Stimulated activated effector memory CD8-positive, alpha-beta T cell treated with anti-CD3 and anti-CD28 coated beads, Interleukin-12 subunit alpha, Interleukin-12 subunit beta, amount 100 ng/mL, for 72 hours (primary cell): ENCODE measurements around the gene TSHZ3.
A peak's percentile ranks its signal among the peaks of the same experiment; 100 is the strongest.

ENCODE experiments used
- ATAC-seq: fragments of 150-1000 bp; cut with Tn5 transposase; 2 replicates; pipeline ENCODE4 v1.10.0; 2021
- DNase-seq, 2 donors: peaks; one replicate each; pipeline ENCODE4 v3.0.0; 2021 to 2022; ENCODE audit warnings: low spot score in 2 of 2
- H3K27ac Mint-ChIP-seq: one replicate; pipeline ENCODE4 v1.8.0; 2022; ENCODE audit warnings: mild to moderate bottlenecking, mixed read lengths
- H3K36me3 Mint-ChIP-seq: one replicate; pipeline ENCODE4 v1.8.0; 2022; ENCODE audit warnings: mild to moderate bottlenecking, mixed read lengths
- H3K4me1 Mint-ChIP-seq: one replicate; pipeline ENCODE4 v1.8.0; 2022; ENCODE audit warnings: mixed read lengths
- H3K4me3 Mint-ChIP-seq: one replicate; pipeline ENCODE4 v1.8.0; 2022; ENCODE audit warnings: mild to moderate bottlenecking, mixed read lengths
- H3K9me3 Mint-ChIP-seq: one replicate; pipeline ENCODE4 v1.8.0; 2022; ENCODE audit warnings: mixed read lengths

Gene TSHZ3

DNA sequence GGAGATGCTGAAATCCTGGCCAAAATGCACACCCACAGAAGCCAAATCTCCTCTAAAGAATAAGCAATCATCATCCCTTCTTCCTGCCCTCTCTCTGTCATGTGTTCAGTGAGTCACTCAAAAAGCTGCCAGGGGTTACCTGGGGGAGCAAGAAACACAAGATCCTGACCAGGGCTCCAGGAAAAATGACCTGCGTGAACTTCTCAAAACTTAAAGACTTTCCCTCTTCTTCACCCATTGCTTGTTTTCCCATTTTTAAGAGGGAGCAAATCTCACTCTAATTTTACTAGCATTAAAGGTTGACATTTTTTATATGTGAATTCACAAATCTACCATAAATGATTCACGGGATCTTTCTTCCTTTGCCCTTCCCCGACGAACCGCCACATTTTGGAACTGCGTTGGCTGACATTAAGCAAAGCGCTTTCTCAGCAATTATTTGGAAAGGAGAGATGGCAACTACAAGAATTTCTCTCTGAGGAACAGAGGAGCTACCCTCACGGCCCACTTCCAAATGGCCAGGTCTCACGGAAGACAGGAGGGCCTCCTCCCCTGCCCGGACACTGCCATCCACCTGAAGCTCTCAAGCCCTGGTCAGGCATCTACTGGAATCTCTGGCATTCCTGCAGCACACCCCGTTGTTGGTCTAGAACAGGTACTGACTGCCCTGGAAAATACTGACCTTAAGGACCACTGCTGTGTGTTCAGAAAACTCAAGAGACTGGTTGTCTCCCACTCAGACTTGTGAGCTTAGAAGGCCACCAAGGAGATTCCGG is 14.2 kb downstream of the TSHZ3 start:
- Mint-ChIP-seq H3K4me1 (peaks cover 25% of the 10 kb centered on the region), H3K27ac (peak overlapping the region; percentile 23), H3K4me3 (no peak overlapping the region), H3K36me3 (no peaks in the 10 kb centered on the region), H3K9me3 (no peaks in the 10 kb centered on the region)
- DNase-seq (no peak), ATAC-seq (no peak)

DNA sequence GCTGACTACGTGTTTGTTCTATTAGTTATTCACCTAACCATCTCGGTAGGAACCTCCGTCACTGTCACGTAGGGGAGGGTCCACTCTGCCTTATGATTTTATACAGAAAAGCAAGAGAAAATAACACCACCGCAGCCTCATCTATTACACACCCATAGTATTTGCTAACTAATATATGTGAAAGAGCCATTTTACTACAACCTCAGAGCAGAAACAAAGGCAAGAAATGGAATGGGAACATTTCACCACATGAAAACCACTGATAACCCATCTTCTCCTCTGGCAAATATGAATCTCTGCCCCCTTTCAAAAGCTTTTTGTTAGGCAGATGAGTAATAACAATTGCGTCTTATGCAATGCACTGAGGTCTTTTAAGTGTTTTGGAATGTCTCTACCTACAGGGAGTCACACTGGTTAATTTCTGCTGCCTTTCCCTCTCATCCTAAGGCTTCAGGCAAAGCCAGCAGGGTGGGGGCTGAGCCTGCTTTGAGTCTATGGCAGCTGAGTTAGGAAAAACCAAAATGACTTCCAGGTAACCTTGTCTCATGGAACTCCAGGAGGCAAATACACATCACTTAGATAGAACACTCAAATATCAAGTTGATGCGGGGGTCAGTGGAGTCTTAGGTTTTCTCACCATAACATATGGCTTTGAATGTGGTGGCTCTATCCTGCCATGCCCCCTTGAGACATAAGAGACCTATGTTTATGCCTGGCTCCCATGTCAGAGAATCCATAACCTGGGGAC is 15.0 kb downstream of the TSHZ3 start:
- H3K27ac Mint-ChIP-seq: peak overlapping the region; percentile 23
- no peak for DNase-seq
- ATAC-seq: no peak
- peaks cover 17% of the 10 kb centered on the region for H3K4me1 Mint-ChIP-seq
- no peak overlapping the region for H3K4me3 Mint-ChIP-seq
- no peaks in the 10 kb centered on the region for H3K9me3 Mint-ChIP-seq
- H3K36me3 Mint-ChIP-seq: no peaks in the 10 kb centered on the region

DNA sequence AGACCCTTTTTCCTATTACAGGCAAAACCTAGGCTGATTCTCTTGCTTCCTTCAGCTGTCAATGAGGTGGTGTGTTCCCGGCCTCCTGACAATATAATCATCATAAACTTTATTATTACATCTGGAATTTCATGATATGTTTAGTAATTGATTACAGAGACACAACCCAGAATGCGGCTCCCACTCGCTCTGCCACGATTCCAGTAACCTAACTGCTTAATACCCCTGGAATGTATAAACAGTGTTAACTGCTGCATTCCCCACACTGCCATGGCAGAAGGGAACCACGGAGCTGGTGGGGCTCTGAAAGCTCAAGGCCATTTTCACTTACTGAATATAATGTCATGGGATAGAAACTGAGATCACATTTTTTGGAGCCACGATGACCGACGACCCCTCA is 17.1 kb downstream of the TSHZ3 start:
- Mint-ChIP-seq H3K9me3 (no peaks in the 10 kb centered on the region), H3K4me3 (no peak overlapping the region), H3K27ac (no peak overlapping the region), H3K36me3 (no peaks in the 10 kb centered on the region), H3K4me1 (no peaks in the 10 kb centered on the region)
- ATAC-seq (no peak), DNase-seq (no peak)

DNA sequence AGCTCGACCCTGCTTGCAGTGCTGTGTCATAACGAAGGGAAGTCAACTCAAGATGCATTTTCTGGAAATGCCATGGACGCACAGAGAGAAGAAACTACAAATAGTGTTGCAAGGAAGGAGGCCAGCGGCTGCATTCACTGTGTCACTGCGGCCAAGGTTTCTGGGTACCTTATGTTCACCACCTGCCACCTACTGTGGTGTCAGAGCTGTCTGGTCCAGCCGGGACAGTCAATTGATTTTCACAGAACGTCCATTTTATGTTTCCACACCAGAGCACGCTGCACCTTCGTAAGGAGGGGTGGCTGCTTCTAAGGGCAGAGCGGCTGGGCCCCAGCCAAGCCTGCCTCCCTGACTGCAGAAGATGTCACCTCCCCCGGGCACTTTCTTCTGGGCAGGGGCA is 17.7 kb downstream of the TSHZ3 start:
- no peak for DNase-seq
- Mint-ChIP-seq H3K4me1 (no peaks in the 10 kb centered on the region), H3K36me3 (no peaks in the 10 kb centered on the region), H3K9me3 (no peaks in the 10 kb centered on the region), H3K27ac (no peak overlapping the region), H3K4me3 (no peak overlapping the region)
- ATAC-seq: no peak

DNA sequence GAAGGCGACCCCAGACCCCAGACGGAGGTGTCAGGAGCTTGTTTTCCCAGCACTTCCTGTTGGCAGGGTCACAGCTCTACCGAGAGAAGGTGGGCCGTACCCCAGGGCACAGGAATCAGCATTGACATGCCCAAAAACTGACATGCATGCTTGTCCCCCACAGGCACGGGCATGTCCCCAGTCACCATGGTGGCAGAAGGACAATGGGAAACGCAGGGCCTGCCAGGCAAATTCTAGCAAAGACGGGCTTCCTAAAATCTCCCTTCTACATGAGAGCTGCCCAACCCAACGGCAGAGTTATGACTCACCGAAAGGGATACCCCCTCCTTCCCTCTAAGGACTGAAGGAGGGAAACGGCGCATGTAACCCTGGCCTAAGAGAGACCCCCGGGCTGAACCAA is 18.5 kb downstream of the TSHZ3 start:
- ATAC-seq (no peak), DNase-seq (no peak)
- Mint-ChIP-seq H3K9me3 (no peaks in the 10 kb centered on the region), H3K27ac (no peak overlapping the region), H3K36me3 (no peaks in the 10 kb centered on the region), H3K4me1 (no peaks in the 10 kb centered on the region), H3K4me3 (no peak overlapping the region)

DNA sequence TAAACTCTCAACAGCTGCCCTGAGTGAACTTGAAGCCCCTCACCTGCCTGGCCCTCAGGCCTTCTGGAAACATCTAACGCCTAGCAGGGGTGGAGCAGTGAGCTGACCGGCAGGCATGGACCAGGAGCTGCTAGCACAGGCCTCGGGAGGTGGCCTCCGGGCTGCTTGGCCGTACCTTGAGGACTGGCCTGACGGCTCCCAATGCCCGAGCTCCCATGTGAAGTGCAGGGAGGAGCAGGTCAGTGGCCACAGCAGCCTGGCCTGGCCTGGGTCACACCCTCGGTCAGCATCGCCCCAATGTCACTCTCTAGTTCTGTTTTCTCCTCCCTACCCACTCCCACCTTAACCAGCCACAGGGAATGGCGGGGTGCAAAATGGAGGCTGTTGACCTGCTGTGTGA is 19.0 kb downstream of the TSHZ3 start:
- no peak for ATAC-seq
- no peak for DNase-seq
- Mint-ChIP-seq H3K4me1 (no peaks in the 10 kb centered on the region), H3K9me3 (no peaks in the 10 kb centered on the region), H3K4me3 (no peak overlapping the region), H3K36me3 (no peaks in the 10 kb centered on the region), H3K27ac (no peak overlapping the region)

DNA sequence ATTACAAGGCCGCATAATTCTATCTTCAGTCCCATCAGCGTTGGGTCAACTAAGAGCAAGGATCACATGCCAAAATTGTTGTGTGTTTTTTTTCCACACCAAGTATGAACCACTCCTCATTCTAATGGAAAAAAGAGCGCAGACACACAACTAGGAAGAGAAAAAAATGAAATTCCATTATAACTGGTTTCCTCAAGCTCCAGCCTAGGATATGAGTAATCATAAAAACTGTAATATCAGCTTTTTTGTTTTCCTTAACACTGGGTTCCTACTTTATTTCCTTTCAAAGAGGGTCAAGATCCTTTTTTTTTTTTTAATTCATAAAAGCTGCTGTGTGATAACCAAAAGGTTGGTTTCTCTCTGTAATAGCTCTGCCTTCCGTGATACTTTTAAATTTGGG is 19.4 kb downstream of the TSHZ3 start:
- H3K4me1 Mint-ChIP-seq: no peaks in the 10 kb centered on the region
- DNase-seq: no peak
- no peaks in the 10 kb centered on the region for H3K36me3 Mint-ChIP-seq
- H3K4me3 Mint-ChIP-seq: no peak overlapping the region
- no peak for ATAC-seq
- H3K27ac Mint-ChIP-seq: no peak overlapping the region
- no peaks in the 10 kb centered on the region for H3K9me3 Mint-ChIP-seq

DNA sequence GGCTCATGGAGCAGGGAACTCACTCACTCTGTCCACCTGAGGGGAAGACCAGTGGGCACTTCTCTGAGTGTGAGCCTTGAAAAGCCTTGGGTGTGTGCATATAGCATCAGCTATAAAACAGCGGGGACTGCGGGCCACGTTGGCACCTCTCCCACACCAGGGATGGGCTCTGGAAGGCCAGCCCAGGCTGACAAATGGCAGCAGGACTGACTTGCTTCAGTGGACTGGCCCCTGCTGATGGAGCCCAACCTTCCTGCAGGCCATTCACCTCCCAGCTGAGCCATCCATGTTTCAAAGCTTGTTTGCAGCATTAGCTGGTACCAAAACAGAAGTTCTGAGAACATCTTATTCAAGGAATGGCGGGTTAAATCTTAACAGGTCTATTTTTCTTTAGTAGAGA is 21.0 kb downstream of the TSHZ3 start:
- Mint-ChIP-seq H3K36me3 (no peaks in the 10 kb centered on the region), H3K4me3 (no peak overlapping the region), H3K27ac (no peak overlapping the region), H3K9me3 (no peaks in the 10 kb centered on the region), H3K4me1 (no peaks in the 10 kb centered on the region)
- no peak for DNase-seq
- no peak for ATAC-seq

DNA sequence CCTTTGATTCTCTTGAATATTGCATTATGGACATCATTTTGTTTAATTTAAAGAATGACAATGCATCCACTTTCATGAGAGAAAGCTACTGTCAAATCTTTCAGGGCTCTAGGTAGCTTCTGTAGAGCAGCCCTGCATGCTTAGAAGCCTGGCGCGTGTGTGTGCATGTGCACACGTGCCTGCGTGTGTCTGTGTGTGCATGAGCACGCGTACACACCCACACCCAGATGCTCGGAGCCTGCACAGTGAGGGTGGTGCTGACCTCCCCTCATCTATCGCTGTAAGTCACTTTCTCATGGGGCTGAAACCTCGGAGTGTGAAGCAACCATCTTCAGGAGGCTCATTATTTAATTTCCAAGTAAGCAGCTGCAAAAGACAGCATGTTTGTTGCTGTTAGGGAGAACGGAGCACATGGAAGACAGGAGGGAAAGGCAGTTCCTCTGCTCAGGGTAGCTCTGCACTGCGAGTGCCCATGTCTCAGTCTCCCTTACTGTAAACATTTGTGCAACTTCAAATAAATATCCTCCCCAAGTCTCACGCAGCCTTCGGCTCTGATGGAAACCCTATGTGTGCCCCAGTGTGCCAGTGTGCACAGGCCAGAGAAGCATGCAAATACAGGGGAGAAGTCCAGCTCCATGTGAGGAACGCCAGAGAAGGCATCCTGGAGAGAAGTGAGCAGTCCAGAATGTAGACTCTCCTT is 22.8 kb downstream of the TSHZ3 start:
- H3K27ac Mint-ChIP-seq: no peak overlapping the region
- ATAC-seq: no peak
- no peaks in the 10 kb centered on the region for H3K9me3 Mint-ChIP-seq
- H3K36me3 Mint-ChIP-seq: no peaks in the 10 kb centered on the region
- H3K4me1 Mint-ChIP-seq: no peaks in the 10 kb centered on the region
- no peak for DNase-seq
- no peak overlapping the region for H3K4me3 Mint-ChIP-seq

DNA sequence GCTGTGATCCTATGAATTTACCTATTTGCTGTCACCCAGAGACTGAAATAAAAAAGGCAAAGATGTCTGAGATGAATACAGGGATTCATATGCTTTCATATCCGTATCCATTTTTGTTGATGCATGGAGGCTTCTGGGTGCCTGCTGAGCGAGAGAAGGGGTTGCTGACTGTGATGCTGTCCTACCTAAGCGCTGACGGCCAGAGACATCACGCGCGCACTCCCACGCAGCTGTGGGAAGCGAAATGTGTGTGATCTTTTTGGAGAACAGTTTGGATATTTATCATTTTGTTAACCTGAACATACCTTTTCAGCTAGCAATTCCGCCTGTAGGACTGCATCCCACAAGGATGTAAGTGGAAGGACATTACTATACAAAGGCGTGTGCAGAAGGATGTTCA is 23.9 kb downstream of the TSHZ3 start:
- Mint-ChIP-seq H3K36me3 (no peaks in the 10 kb centered on the region), H3K27ac (no peak overlapping the region), H3K9me3 (no peaks in the 10 kb centered on the region), H3K4me1 (no peaks in the 10 kb centered on the region), H3K4me3 (no peak overlapping the region)
- ATAC-seq: no peak
- DNase-seq: no peak

DNA sequence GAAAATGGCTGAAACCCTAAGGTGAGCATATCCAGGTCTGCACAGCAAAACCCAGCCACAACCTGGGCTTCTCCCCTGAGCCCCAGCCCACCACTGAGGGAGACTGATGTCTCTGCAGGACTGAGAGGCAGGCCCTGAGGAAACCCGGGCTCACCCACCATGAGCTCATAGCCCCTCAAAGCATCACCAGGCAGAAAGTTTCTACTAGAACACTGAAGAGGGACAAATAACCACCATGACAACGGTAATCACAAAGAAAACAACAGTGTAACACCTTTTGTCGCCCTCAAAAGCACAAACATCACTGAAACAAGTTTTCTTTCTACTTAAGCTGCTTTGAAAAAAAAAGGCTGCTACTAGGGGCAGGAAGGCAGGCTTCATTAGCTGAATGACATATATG is 29.8 kb downstream of the TSHZ3 start:
- H3K4me1 Mint-ChIP-seq: no peaks in the 10 kb centered on the region
- no peak for ATAC-seq
- no peak for DNase-seq
- H3K36me3 Mint-ChIP-seq: no peaks in the 10 kb centered on the region
- H3K4me3 Mint-ChIP-seq: no peak overlapping the region
- H3K27ac Mint-ChIP-seq: no peak overlapping the region
- no peaks in the 10 kb centered on the region for H3K9me3 Mint-ChIP-seq

DNA sequence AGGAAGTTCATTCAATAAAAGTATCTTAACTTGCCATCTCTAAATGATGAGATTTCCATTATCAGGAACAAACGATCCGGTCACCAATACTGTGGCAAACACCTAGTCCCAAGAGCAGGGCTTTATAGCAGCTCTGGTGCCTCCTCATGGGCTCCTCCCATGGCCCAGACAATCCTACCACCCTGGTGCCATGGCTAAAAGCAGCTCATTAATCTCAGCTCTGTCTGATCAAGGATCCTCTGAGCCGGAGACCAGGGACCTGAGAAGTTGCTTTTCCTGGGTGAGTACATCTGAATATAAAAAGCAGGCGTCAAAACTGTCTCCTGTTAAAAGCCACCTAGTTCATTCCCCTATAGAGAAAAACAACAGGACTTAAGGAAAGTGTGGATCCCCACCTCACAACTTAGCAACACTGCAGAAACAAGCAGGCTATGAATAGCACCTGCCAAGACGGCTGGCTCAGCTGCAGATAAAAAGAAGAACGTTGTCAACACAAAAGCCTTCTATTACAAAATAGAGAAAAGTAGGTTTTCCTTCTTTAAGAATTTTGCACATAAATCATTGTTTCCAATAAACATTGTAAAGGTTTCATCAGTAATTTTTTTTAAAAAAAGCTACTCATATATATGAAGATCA is 30.3 kb downstream of the TSHZ3 start:
- Mint-ChIP-seq H3K4me3 (no peak overlapping the region), H3K36me3 (no peaks in the 10 kb centered on the region), H3K9me3 (no peaks in the 10 kb centered on the region), H3K27ac (no peak overlapping the region), H3K4me1 (peaks cover 4% of the 10 kb centered on the region)
- no peak for ATAC-seq
- no peak for DNase-seq

DNA sequence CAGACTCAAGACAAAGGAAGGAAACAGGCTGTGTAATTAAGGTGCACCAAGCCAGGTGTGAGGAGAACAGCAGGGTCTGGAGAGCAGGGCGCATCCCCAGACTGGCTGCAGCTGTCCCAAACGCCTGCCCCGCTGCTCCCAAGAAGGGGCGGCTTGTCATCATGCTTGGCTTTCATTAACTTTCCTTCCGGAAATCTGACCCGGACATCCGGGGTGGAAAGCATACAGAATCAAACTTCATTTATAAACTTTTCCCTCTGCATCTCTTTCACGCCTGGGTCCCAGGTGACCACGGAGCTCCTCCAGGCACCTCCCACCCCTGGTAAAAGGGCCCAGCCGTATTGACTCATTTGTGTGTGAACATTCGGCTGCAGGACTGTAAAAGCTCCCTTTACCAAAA is 31.7 kb downstream of the TSHZ3 start:
- Mint-ChIP-seq H3K4me3 (no peak overlapping the region), H3K27ac (no peak overlapping the region), H3K36me3 (no peaks in the 10 kb centered on the region), H3K9me3 (no peaks in the 10 kb centered on the region), H3K4me1 (peaks cover 5% of the 10 kb centered on the region)
- DNase-seq: no peak
- ATAC-seq: no peak

DNA sequence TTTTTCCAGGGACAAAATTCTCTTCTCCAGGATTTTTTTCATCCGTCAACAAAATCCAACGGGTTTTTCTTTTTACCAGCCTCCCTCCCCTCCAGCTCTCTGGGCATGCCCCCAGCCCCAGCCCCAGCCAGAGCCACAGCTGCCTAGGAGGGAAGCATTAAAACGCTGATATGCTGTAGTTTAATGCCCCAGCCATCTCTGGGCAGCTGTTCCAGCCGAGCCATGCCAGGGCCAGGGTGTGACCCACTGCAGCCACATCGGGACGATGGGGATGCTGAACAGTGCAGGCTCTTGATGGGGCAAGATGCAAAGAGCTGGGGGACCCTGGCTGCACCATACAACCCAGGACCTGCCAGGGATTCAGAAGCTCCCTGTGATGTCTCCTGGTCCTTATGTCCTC is 32.1 kb downstream of the TSHZ3 start:
- Mint-ChIP-seq H3K4me1 (peaks cover 7% of the 10 kb centered on the region), H3K36me3 (peaks cover 2% of the 10 kb centered on the region), H3K27ac (no peak overlapping the region), H3K4me3 (no peak overlapping the region), H3K9me3 (no peaks in the 10 kb centered on the region)
- ATAC-seq: no peak
- no peak for DNase-seq

DNA sequence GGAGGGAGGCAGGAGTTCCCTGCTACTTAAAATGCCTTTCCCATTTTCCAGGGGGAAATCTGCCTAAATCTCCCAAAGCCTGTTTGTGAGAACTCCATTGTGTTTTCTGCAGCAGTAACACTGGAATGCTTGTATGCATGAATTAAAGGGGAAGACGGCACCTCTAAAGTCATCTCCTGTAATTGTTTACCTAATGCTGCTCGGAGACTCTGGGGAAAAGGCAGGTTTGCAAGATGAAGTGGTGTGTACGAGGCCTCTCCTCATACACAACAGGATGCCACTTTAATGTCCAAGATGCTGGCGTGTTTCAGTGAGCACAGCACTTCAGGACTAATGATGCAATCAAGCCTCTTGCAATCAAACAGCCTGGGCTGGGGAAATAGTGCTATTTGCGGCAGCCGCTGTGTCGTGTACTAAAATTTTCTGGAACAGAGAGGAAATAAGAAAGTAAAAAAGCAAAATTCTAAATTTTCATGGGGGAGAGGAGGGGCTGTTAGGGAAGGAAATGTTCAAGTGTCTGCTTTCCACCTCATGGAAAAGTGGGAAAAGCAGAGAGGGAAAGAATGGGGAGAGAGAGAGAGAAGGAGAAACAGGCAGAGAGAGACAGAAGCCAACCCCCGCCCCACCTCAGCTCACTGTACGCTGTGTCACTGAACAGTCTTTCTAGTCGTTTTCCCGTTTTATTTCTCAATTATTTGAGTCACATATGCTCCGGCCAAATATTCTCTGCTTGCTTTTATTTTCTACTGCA is 32.9 kb downstream of the TSHZ3 start:
- H3K9me3 Mint-ChIP-seq: no peaks in the 10 kb centered on the region
- no peak overlapping the region for H3K4me3 Mint-ChIP-seq
- H3K36me3 Mint-ChIP-seq: peaks cover 6% of the 10 kb centered on the region
- peaks cover 11% of the 10 kb centered on the region for H3K4me1 Mint-ChIP-seq
- DNase-seq (no peak), ATAC-seq (no peak)
- H3K27ac Mint-ChIP-seq: no peak overlapping the region
